Activated T-helper 17 cell treated with anti-CD3 and anti-CD28 coated beads, Interleukin-2, amount 50 U/mL, for 72 hours (primary cell): ENCODE measurements around the gene ARHGDIB. TPM values are rescaled to one million over a fixed set of nuclear protein-coding genes. Genes with fewer than 3 reads are reported as not detected.

ENCODE experiments used
- ATAC-seq: fragments of 150-1000 bp; cut with Tn5 transposase; replicated peaks from 2 replicates; pipeline ENCODE4 v1.10.0; 2021; ENCODE audit warnings: mild to moderate bottlenecking, moderate library complexity
- H3K27ac Mint-ChIP-seq: one replicate; pipeline ENCODE4 v1.8.0; 2022; ENCODE audit warnings: mixed read lengths
- H3K27me3 Mint-ChIP-seq: one replicate; pipeline ENCODE4 v1.8.0; 2022; ENCODE audit warnings: mixed read lengths
- H3K36me3 Mint-ChIP-seq: one replicate; pipeline ENCODE4 v1.8.0; 2022; ENCODE audit warnings: low read depth, mild to moderate bottlenecking, mixed read lengths
- H3K4me1 Mint-ChIP-seq: one replicate; pipeline ENCODE4 v1.8.0; 2022; ENCODE audit warnings: mixed read lengths
- H3K4me3 Mint-ChIP-seq: one replicate; pipeline ENCODE4 v1.8.0; 2022; ENCODE audit warnings: mild to moderate bottlenecking, mixed read lengths
- H3K9me3 Mint-ChIP-seq: one replicate; pipeline ENCODE4 v1.8.0; 2022; ENCODE audit warnings: mixed read lengths
- total RNA-seq, 2 donors: library from RNA; stranded (reverse); gene quantifications; one replicate each; pipeline ENCODE4 v1.2.3, GENCODE V29; 2022

ARHGDIB gene
- total RNA-seq, 2 donors from 2014 or later = 691 to 930 TPM

GRCh38 chr12:14970473-14970872, 9.1 kb upstream of the ARHGDIB start:
- Mint-ChIP-seq H3K4me3 (peak overlapping the region; percentile 17), H3K4me1 (peaks cover 23% of the 10 kb centered on the region), H3K9me3 (no peaks in the 10 kb centered on the region), H3K27me3 (no peaks in the 10 kb centered on the region), H3K27ac (peak overlapping the region; percentile 45), H3K36me3 (no peaks in the 10 kb centered on the region)
- peak; percentile 62 for ATAC-seq

GRCh38 chr12:14968478-14968877, 7.1 kb upstream of the ARHGDIB start:
- Mint-ChIP-seq H3K36me3 (no peaks in the 10 kb centered on the region), H3K4me1 (peaks cover 39% of the 10 kb centered on the region)

GRCh38 chr12:14965221-14965620, 3.8 kb upstream of the ARHGDIB start:
- Mint-ChIP-seq H3K4me3 (peak overlapping the region; percentile 81), H3K27ac (peak overlapping the region; percentile 93), H3K27me3 (no peaks in the 10 kb centered on the region), H3K9me3 (no peaks in the 10 kb centered on the region), H3K36me3 (peaks cover 14% of the 10 kb centered on the region), H3K4me1 (peaks cover 36% of the 10 kb centered on the region)
- no peak for ATAC-seq

More at GRCh38 chr12:14968478-14968877, 7.1 kb upstream of the ARHGDIB start:
- ATAC-seq = no peak
- Mint-ChIP-seq H3K27me3 (no peaks in the 10 kb centered on the region), H3K27ac (no peak overlapping the region), H3K4me3 (no peak overlapping the region), H3K9me3 (no peaks in the 10 kb centered on the region)

- H3K27ac Mint-ChIP-seq = peak overlapping the region; percentile 93
- H3K9me3 Mint-ChIP-seq = no peaks in the 10 kb centered on the region
- peak overlapping the region; percentile 81 for H3K4me3 Mint-ChIP-seq
- no peaks in the 10 kb centered on the region for H3K27me3 Mint-ChIP-seq
- H3K36me3 Mint-ChIP-seq = peaks cover 23% of the 10 kb centered on the region
- H3K4me1 Mint-ChIP-seq = peaks cover 32% of the 10 kb centered on the region
- ATAC-seq = no peak
These were observed 3.0 kb upstream of the ARHGDIB start for GRCh38 chr12:14964406-14964805.

- peak overlapping the region; percentile 81 for H3K4me3 Mint-ChIP-seq
- H3K4me1 Mint-ChIP-seq = peaks cover 28% of the 10 kb centered on the region
- no peak for ATAC-seq
- peak overlapping the region; percentile 93 for H3K27ac Mint-ChIP-seq
- H3K27me3 Mint-ChIP-seq = no peaks in the 10 kb centered on the region
- H3K9me3 Mint-ChIP-seq = no peaks in the 10 kb centered on the region
- H3K36me3 Mint-ChIP-seq = peaks cover 31% of the 10 kb centered on the region
These were observed 2.1 kb upstream of the ARHGDIB start for GRCh38 chr12:14963520-14963919.

- Mint-ChIP-seq H3K27ac (peak overlapping the region; percentile 93), H3K36me3 (peaks cover 39% of the 10 kb centered on the region), H3K4me1 (peaks cover 30% of the 10 kb centered on the region), H3K27me3 (no peaks in the 10 kb centered on the region), H3K4me3 (peak overlapping the region; percentile 81), H3K9me3 (no peaks in the 10 kb centered on the region)
- no peak for ATAC-seq
These were observed 1.4 kb upstream of the ARHGDIB start for GRCh38 chr12:14962797-14963196.

- Mint-ChIP-seq H3K27ac (peak overlapping the region; percentile 93), H3K4me3 (peak overlapping the region; percentile 81), H3K36me3 (peaks cover 45% of the 10 kb centered on the region), H3K9me3 (no peaks in the 10 kb centered on the region), H3K27me3 (no peaks in the 10 kb centered on the region), H3K4me1 (peaks cover 34% of the 10 kb centered on the region)
- ATAC-seq = no peak
These were observed 745 bp upstream of the ARHGDIB start for GRCh38 chr12:14962153-14962539.

GRCh38 chr12:14960548-14961465, 594 bp downstream of the ARHGDIB start:
- Mint-ChIP-seq H3K27ac (peak overlapping the region; percentile 93), H3K9me3 (no peaks in the 10 kb centered on the region), H3K4me1 (peaks cover 34% of the 10 kb centered on the region), H3K27me3 (no peaks in the 10 kb centered on the region), H3K36me3 (peaks cover 59% of the 10 kb centered on the region), H3K4me3 (peak overlapping the region; percentile 81)
- ATAC-seq = peak; percentile 57

GRCh38 chr12:14959916-14960496, 1.4 kb downstream of the ARHGDIB start:
- H3K9me3 Mint-ChIP-seq = no peaks in the 10 kb centered on the region
- no peak for ATAC-seq
- peaks cover 64% of the 10 kb centered on the region for H3K36me3 Mint-ChIP-seq
- no peaks in the 10 kb centered on the region for H3K27me3 Mint-ChIP-seq
- H3K4me3 Mint-ChIP-seq = peak overlapping the region; percentile 81
- H3K4me1 Mint-ChIP-seq = peaks cover 26% of the 10 kb centered on the region
- H3K27ac Mint-ChIP-seq = peak overlapping the region; percentile 93

- Mint-ChIP-seq H3K27me3 (no peaks in the 10 kb centered on the region), H3K36me3 (peaks cover 66% of the 10 kb centered on the region), H3K4me3 (peak overlapping the region; percentile 81), H3K27ac (peak overlapping the region; percentile 93), H3K4me1 (peaks cover 24% of the 10 kb centered on the region), H3K9me3 (no peaks in the 10 kb centered on the region)
- ATAC-seq = no peak
These were observed 1.9 kb downstream of the ARHGDIB start for GRCh38 chr12:14959463-14959862.

- H3K4me1 Mint-ChIP-seq = peaks cover 25% of the 10 kb centered on the region
These were observed 2.3 kb downstream of the ARHGDIB start for GRCh38 chr12:14959126-14959440.

GRCh38 chr12:14958361-14959125, 2.9 kb downstream of the ARHGDIB start:
- H3K4me3 Mint-ChIP-seq = peak overlapping the region; percentile 81
- no peaks in the 10 kb centered on the region for H3K9me3 Mint-ChIP-seq
- H3K27me3 Mint-ChIP-seq = no peaks in the 10 kb centered on the region
- peak; percentile 48 for ATAC-seq
- H3K4me1 Mint-ChIP-seq = peaks cover 25% of the 10 kb centered on the region
- peaks cover 76% of the 10 kb centered on the region for H3K36me3 Mint-ChIP-seq
- peak overlapping the region; percentile 93 for H3K27ac Mint-ChIP-seq

More at GRCh38 chr12:14959126-14959440, 2.3 kb downstream of the ARHGDIB start:
- Mint-ChIP-seq H3K27ac (peak overlapping the region; percentile 93), H3K9me3 (no peaks in the 10 kb centered on the region), H3K4me3 (peak overlapping the region; percentile 81), H3K36me3 (peaks cover 70% of the 10 kb centered on the region), H3K27me3 (no peaks in the 10 kb centered on the region)
- ATAC-seq = peak; percentile 41

- Mint-ChIP-seq H3K36me3 (peaks cover 83% of the 10 kb centered on the region), H3K27me3 (no peaks in the 10 kb centered on the region), H3K4me3 (peak overlapping the region; percentile 81), H3K4me1 (peaks cover 22% of the 10 kb centered on the region), H3K9me3 (no peaks in the 10 kb centered on the region), H3K27ac (peak overlapping the region; percentile 93)
- ATAC-seq = no peak
These were observed 3.7 kb downstream of the ARHGDIB start for GRCh38 chr12:14957551-14958168.

GRCh38 chr12:14956905-14957304, 4.5 kb downstream of the ARHGDIB start:
- Mint-ChIP-seq H3K27me3 (no peaks in the 10 kb centered on the region), H3K4me3 (peak overlapping the region; percentile 81), H3K9me3 (no peaks in the 10 kb centered on the region), H3K27ac (peak overlapping the region; percentile 93), H3K36me3 (peaks cover 90% of the 10 kb centered on the region), H3K4me1 (peaks cover 28% of the 10 kb centered on the region)
- no peak for ATAC-seq
